SH-SY5Y (cell line): ENCODE results near the gene NDN.

Experiments
- GATA2 ChIP-seq: IDR thresholded peaks from 2 replicates; pipeline ENCODE4 v1.6.1; 2011; ENCODE audit warnings: mild to moderate bottlenecking, low read depth, low read length
- GATA3 ChIP-seq: IDR thresholded peaks from 2 replicates; pipeline ENCODE4 v1.6.1; 2011; ENCODE audit warnings: low read depth, mild to moderate bottlenecking, low read length, moderate library complexity

- TF ChIP-seq GATA3, result no peak
- TF ChIP-seq GATA2, result no peak
Measured at GRCh38 chr15:23694592-23694991, 7.5 kb upstream of the NDN start.
